Stimulated activated CD4-positive, alpha-beta T cell treated with anti-CD3 and anti-CD28 coated beads, Interleukin-4, amount 100 ng/mL, for 1 hour (primary cell): ENCODE measurements around the gene GPR21.

Experiments used
- DNase-seq: peaks from one replicate; pipeline ENCODE4 v3.0.0-alpha.2; 2020

Gene GPR21

DNA sequence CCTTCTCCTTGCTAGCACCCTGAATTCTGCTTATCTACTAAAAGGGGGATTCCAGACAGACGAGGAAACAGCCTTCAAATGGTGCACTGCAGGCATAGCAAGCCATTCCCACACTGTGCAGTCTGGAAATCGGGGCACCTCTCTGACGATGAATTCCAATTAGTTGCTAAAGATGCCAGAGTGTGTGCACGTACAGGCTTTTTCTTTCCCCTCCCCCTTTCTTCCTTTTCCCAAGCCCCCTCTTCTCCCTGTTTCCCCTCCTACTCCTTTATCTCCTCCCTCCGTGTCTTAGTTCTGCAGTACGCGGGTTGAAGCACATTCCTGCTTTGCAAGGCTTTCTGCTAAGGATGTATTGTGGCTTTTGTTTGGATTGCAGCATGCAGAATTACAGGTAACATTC is at the start of gene GPR21:
Gene GPR21, plus strand, starts transcription at position 316 of the 400 bp plus-strand sequence. CDS start 900 bp downstream, outside the sequence.
- no peak for DNase-seq

DNA sequence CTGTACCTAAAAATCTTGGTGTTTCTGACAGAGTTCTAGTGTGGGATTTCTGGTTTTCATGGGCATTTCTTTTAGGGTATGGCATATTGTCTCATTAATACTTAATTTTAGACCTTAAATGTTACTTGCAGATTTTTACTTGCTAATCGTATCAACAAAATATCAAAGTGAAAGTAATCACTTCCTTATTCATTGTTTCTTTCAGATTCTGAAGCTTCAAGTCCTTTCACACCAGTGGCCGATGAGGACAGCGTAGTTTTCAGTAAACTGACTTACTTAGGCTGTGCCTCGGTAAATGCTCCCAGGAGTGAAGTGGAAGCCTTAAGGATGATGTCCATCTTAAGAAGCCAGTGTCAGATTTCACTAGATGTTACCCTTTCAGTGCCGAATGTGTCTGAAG is 47.5 kb upstream of the GPR21 start:
- DNase-seq, result no peak

GRCh38 chr9:122988141-122988540 is 45.3 kb upstream of the GPR21 start:
- DNase-seq, result no peak

DNA sequence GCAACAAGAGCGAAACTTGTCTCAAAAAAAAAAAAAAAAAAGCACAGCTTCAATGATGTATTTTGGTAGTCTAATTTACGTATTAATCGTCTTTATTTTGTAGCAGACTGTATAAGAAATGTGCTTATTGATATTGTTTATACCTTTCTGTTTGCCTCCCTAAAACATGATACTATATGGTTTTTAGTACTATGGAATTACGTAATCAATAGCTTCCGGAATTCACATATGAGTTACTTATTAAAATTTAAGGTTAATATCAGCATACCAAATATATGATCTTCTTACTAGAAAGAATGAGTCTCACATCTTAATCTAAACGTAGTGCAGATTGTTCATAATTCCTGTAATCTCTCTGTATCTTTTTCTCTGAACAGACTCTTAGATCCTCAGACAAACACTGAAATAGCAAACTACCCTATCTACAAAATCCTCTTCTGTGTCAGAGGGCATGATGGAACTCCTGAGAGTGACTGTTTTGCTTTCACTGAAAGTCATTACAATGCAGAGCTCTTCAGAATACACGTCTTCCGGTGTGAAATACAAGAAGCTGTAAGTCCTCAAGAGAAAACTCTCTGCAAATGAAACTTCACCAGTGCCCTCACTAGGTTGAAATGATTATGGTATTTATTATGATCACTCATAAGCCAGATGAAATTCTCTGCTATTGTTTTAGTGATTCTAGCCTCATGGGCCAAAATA is 44.4 kb upstream of the GPR21 start:
- no peak for DNase-seq

- DNase-seq, result peak; percentile 35
Observed at GRCh38 chr9:122991370-122991830, 42.1 kb upstream of the GPR21 start.

- no peak for DNase-seq
Observed at GRCh38 chr9:122996586-122996985, 36.9 kb upstream of the GPR21 start.

GRCh38 chr9:122998448-122998847 is 35.0 kb upstream of the GPR21 start:
- DNase-seq, result no peak

DNA sequence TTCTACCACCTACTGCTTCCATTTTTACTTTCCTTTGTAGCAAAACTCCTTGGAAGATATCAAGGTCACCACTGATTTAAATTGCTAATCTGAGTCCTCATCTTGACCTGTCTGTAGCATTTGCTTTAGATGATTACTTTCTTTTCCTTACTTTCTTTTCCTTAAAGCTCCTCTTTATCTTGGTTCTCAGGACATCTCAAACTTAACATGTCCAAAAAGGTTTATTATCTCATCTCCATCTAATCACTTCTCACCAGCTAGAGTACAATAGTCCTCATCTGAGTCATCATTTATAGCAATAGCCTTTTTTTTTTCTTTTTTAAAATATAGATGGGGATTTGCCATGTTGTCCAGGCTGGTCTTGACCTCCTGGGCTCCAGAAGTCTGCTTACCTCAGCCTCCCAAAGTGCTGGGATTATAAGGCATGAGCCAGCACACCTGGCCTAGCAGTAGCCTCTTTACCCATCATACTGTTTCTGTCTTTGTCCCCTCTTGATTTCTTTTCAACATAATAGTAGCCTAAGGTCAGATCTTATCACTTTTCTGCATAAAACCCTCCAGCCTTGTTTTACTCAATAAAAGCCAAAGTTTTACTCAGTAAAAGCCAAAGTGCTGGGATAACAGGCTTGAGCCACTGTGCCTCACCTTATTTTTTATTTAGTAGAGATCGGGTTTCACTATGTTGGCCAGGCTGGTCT is 32.9 kb upstream of the GPR21 start:
- DNase-seq, result no peak

DNA sequence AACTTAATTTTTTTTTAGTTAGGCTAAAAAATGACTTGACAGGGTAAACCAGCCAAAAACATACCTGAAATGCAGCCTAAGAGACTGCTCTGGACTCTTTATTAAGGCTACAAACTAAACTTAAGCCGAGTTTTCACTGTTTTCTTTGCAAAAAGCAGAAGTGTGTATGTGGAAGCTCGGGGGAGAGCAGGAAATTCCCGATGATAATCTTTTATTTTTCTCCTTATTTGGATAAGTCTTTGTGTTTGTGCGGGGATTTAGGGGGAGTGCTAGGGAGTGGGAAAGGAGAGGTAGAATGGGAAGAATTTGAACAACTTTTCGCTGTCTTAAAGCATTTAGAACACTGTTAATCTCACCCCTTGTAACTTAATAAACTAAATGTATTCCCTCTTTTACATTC is 30.7 kb upstream of the GPR21 start:
- DNase-seq, result no peak

DNA sequence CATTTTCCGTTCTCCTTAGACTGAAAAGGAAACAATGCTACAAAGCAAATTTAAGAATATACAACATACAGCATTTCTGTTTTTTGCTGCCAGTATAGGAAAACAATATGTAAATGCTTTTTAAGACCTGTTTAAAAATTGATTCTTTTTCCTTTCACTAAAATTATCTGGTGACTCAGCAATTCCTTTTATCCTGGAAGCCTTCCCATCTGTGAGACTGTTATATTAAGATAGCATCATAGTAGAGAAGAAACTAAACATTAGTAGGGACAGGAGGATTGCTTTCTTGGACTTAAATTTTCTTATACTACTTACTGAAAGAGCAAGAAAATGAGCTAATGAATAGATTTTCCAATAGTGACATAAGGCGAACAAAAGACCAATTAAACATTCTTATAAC is 30.0 kb upstream of the GPR21 start:
- no peak for DNase-seq

- no peak for DNase-seq
Observed at GRCh38 chr9:123005964-123006363, 27.5 kb upstream of the GPR21 start.

DNA sequence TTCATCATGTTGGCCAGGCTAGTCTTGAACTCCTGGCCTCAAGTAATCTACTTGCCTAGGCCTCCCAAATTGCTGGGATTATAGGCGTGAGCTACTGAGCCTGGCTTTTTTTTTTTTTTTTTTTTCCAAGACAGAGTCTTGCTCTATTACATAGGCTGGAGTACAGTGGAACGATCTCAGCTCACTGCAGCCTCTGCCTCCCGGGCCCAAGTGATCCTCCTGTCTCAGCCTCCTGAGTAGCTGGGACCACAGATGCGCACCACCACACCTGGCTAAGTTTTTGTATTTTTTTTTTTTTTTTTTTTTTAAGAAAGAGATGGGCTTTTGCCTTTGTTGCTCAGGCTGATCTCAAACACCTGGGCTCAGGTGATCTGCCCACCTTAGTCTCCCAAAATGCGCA is 26.2 kb upstream of the GPR21 start:
- DNase-seq, result no peak

GRCh38 chr9:123008909-123009308 is 24.6 kb upstream of the GPR21 start:
- DNase-seq, result no peak

- no peak for DNase-seq
Observed at GRCh38 chr9:123011380-123011779, 22.1 kb upstream of the GPR21 start.

DNA sequence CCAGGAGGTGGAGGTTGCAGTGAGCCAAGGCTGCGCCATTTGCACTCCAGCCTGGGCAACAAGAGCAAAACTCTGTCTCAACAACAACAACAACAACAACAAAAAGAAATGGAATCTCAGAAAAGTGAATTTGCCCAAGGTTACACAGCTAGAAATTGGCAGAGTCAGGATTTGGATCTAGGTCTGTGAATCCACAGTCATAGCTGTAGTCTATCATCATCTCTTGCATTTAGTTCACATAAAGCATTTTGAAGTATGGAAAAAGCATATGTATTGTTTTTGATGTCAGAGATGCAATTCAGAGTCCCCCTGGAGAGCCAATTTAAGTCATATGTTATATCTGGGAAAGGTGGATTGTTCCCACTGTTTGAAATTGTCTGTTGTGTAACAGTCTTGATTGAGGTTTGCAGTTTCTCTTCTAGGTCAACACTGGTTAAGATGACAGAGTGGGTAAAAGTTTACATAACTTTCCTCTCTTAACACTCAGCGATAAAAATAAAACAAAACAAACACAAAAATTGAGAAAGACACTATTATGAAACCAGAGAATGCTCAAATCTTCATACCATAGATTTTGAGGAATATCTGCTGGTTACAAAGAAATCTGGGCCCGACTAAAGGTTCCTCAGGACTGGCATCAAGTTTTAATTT is 21.5 kb upstream of the GPR21 start:
- no peak for DNase-seq

DNA sequence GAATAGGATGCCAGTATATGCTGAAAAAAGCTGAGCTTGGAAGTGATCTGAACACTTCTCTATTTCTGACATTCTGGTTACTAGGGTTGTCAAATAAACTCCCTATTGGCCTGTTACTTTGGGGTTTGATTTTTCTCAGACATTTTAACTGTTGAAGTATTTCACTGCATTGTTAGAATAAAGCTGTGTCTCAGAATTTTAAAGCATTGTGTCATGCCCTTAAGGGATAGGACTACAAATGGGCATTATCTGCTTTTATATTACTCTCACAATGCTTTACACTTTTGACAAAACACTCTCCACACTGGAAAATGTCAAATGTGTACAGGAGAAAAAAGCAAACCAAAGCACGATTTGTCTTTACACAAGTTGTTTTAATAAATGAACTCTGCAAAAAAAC is 16.8 kb upstream of the GPR21 start:
- no peak for DNase-seq

DNA sequence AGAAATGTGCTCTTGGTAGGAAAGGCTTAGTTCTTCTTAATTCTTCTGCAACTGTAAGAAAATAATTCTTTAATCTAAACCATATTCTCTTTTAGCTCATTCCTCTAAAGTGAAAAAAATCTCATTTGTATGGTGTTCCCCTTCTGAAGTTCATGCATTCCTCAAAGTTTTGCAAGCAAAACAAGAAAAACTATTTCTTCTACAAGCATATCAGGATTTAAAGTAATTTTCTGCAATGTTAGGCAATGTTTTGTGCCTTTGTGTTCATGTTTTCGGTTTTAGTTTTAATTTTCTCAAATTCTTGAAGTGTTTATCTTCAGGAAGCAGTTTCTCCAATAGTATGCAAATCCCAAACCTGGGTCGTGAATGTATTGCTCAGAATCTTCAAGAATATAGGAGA is 12.7 kb upstream of the GPR21 start:
- DNase-seq, result no peak

GRCh38 chr9:123026425-123026824 is 7.0 kb upstream of the GPR21 start:
- no peak for DNase-seq

GRCh38 chr9:123027517-123027916 is 6.0 kb upstream of the GPR21 start:
- no peak for DNase-seq

GRCh38 chr9:123028136-123028535 is 5.3 kb upstream of the GPR21 start:
- DNase-seq, result no peak

- no peak for DNase-seq
Observed at GRCh38 chr9:123028973-123029372, 4.5 kb upstream of the GPR21 start.

- DNase-seq, result no peak
Observed at GRCh38 chr9:123031963-123032362, 1.5 kb upstream of the GPR21 start.

DNA sequence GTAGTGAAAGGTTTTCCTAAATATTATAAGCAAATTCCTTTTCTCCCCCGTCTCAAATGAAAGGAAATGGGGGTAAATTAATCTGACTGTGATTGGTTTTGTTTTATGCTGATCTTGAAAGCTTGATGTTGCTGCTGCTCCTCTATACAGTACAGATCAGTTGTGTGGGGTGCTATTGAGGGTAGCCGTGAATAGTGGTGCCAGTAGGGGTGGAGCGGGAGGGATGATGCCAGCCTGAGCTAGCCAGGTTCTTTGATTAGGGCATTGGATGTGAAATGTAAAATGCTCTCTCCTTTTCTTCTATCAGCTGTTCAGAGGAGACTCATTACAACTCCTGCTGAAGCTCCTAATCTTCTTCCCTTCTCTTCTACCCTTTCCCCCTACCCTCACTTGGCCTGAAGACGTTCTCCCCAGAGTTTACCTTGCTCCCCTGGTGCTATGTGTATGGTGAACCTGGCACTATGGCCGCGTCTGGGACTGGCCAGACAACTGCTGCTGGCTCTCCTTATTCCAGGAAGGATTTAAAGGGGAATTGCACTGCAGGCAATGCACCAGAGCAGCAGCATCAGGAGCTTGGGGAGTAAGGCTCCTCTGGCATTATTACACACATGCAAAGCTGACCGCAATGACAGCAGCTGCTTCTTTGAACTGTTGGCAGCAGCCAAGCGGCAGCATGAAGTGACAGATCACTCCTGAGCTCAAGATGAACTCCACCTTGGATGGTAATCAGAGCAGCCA is 566 bp downstream of the GPR21 start:
- DNase-seq, result no peak
